Caco-2 (cell line): ENCODE measurements around the gene SMYD5. TPM values are rescaled to one million over a fixed set of nuclear protein-coding genes. Genes with fewer than 3 reads are reported as not detected.
"Not testable (repeated sequence)": the region's sequence is repeated elsewhere in the genome, so short reads cannot be mapped to it uniquely, and the experiment has no call there.

Experiments used
- BruUV-seq: library from RNA; stranded (reverse); fragments of 400-500 nt; replicated peaks from 2 replicates; lab custom pipeline; 2021; lab: Mats Ljungman, UMichigan
- CTCF ChIA-PET: fragments of 300-600 bp; sonication (Branson Sonifier 250); formaldehyde crosslinking; loops from one replicate; lab custom pipeline; 2022; ENCODE audit warnings: antibody characterized with exemption; lab: Charles Lee
- POLR2A ChIA-PET: fragments of 300-600 bp; sonication (Branson Sonifier 250); formaldehyde crosslinking; loops from one replicate; lab custom pipeline; 2022; ENCODE audit warnings: antibody characterized with exemption; lab: Charles Lee
- DNase-seq, 2 experiments: peaks; one replicate each; pipeline versions ENCODE4 v3.0.0 to v3.0.0-alpha.2; 2020 to 2022
- H3K27me3 ChIP-seq: replicated peaks from 2 replicates; pipeline ENCODE4 v1.6.0; 2011; ENCODE audit warnings: low read length; ENCODE audit not compliant: control insufficient read depth, insufficient read depth
- H3K36me3 ChIP-seq: 2 replicates; pipeline ENCODE4 v1.5.1; 2011; ENCODE audit warnings: low read length; ENCODE audit not compliant: control insufficient read depth, insufficient read depth
- H3K4me1 ChIP-seq: fragments of 250-450 bp; sonication (Bioruptor Pico); 2 replicates; pipeline ENCODE4 v1.5.1; 2020; ENCODE audit warnings: mild to moderate bottlenecking
- H3K4me3 ChIP-seq: 2 replicates; pipeline ENCODE4 v1.5.1; 2011; ENCODE audit warnings: low read depth, mild to moderate bottlenecking, control low read depth, low read length
- H3K9me3 ChIP-seq: fragments of 250-450 bp; sonication (Bioruptor Pico); 2 replicates; pipeline ENCODE4 v1.5.1; 2020; ENCODE audit warnings: mild to moderate bottlenecking, moderate library complexity
- H3K27ac Mint-ChIP-seq: one replicate; pipeline ENCODE4 v1.8.0; 2022; ENCODE audit warnings: mixed read lengths; ENCODE audit not compliant: unreplicated experiment
- H3K27me3 Mint-ChIP-seq: one replicate; pipeline ENCODE4 v1.8.0; 2022; ENCODE audit warnings: mixed read lengths; ENCODE audit not compliant: insufficient read depth, unreplicated experiment
- H3K36me3 Mint-ChIP-seq: one replicate; pipeline ENCODE4 v1.8.0; 2022; ENCODE audit warnings: mild to moderate bottlenecking, mixed read lengths; ENCODE audit not compliant: insufficient read depth, unreplicated experiment
- H3K4me1 Mint-ChIP-seq: one replicate; pipeline ENCODE4 v1.8.0; 2022; ENCODE audit warnings: low read depth, mixed read lengths; ENCODE audit not compliant: unreplicated experiment
- H3K4me3 Mint-ChIP-seq: one replicate; pipeline ENCODE4 v1.8.0; 2022; ENCODE audit warnings: mild to moderate bottlenecking, moderate library complexity, mixed read lengths; ENCODE audit not compliant: unreplicated experiment
- H3K9me3 Mint-ChIP-seq: one replicate; pipeline ENCODE4 v1.8.0; 2022; ENCODE audit warnings: mixed read lengths; ENCODE audit not compliant: unreplicated experiment
- CTCF ChIP-seq, 2 experiments: fragments of 200-600 bp in 1 of 2; IDR thresholded peaks; 1 replicate in 1 of 2; 2 replicates in 1 of 2; pipeline versions ENCODE4 v1.5.1 to v1.8.0; 2011 to 2022; ENCODE audit warnings: antibody characterized with exemption in 1 of 2, control low read depth in 1 of 2, inconsistent platforms in 1 of 2, low read depth in 1 of 2, low read length in 1 of 2, mild to moderate bottlenecking in 1 of 2, moderate library complexity in 1 of 2; ENCODE audit not compliant: insufficient read depth in 1 of 2, severe bottlenecking in 1 of 2, unreplicated experiment in 1 of 2
- intact Hi-C: fragments of 100-400 bp; cut with micrococcal nuclease; formaldehyde crosslinking; loops from one replicate; pipeline ENCODE4 v1.10.0; 2022; ENCODE audit not compliant: unreplicated experiment
- total RNA-seq: library from RNA; stranded (reverse); gene quantifications from 2 replicates; pipeline ENCODE4 v1.2.3, GENCODE V29; 2022

The SMYD5 gene
- total RNA-seq, 1 experiment from 2014 or later, result 65.8 TPM

- H3K4me3 Mint-ChIP-seq, result no peak overlapping the region
- no peaks in the 10 kb centered on the region for H3K36me3 Mint-ChIP-seq
- DNase-seq, result no peak
- ChIA-PET POLR2A (no interaction called here), CTCF (interaction anchor here (0.6 to 0.9 kb wide), 2 partner anchors 25 to 254 kb away, joined by 3 to 7 read pairs; no protein-coding TSS in a partner anchor)
- H3K36me3 ChIP-seq, result no peaks in the 10 kb centered on the region
- H3K4me1 ChIP-seq, result peaks cover 19% of the 10 kb centered on the region
- BruUV-seq, result no TSS peak
- intact Hi-C loops, result no loop called here
- TF ChIP-seq CTCF (IDR thresholded peaks at IDR 0.05; ENCODE audit: insufficient read depth in 1 of 2, low read depth in 1 of 2, low read length in 1 of 2, severe bottlenecking in 1 of 2, unreplicated experiment in 1 of 2), result no peak
- no peaks in the 10 kb centered on the region for H3K9me3 ChIP-seq
- no peak overlapping the region for H3K27ac Mint-ChIP-seq
- peaks cover 19% of the 10 kb centered on the region for H3K4me1 Mint-ChIP-seq
- no peak overlapping the region for H3K4me3 ChIP-seq
- H3K27me3 ChIP-seq, result no peaks in the 10 kb centered on the region
- no peaks in the 10 kb centered on the region for H3K27me3 Mint-ChIP-seq
- no peaks in the 10 kb centered on the region for H3K9me3 Mint-ChIP-seq
These were observed 26.5 kb upstream of the SMYD5 start for GRCh38 chr2:73187549-73187948.

GRCh38 chr2:73197579-73197978 is 16.5 kb upstream of the SMYD5 start:
- intact Hi-C loops, result no loop called here
- no peaks in the 10 kb centered on the region for H3K9me3 Mint-ChIP-seq
- CTCF ChIA-PET, result no interaction called here
- H3K27ac Mint-ChIP-seq, result no peak overlapping the region
- POLR2A ChIA-PET, result no interaction called here
- no peak overlapping the region for H3K4me3 ChIP-seq
- no peaks in the 10 kb centered on the region for H3K4me1 Mint-ChIP-seq
- H3K4me1 ChIP-seq, result peaks cover 6% of the 10 kb centered on the region
- no peaks in the 10 kb centered on the region for H3K36me3 Mint-ChIP-seq
- TF ChIP-seq CTCF (IDR thresholded peaks at IDR 0.05; ENCODE audit: insufficient read depth in 1 of 2, low read depth in 1 of 2, low read length in 1 of 2, severe bottlenecking in 1 of 2, unreplicated experiment in 1 of 2), result no peak
- BruUV-seq, result no TSS peak
- no peak overlapping the region for H3K4me3 Mint-ChIP-seq
- no peaks in the 10 kb centered on the region for H3K27me3 ChIP-seq
- no peaks in the 10 kb centered on the region for H3K36me3 ChIP-seq
- no peak for DNase-seq
- H3K9me3 ChIP-seq, result no peaks in the 10 kb centered on the region
- H3K27me3 Mint-ChIP-seq, result no peaks in the 10 kb centered on the region

GRCh38 chr2:73200281-73200680 is 13.8 kb upstream of the SMYD5 start:
- intact Hi-C loops, H3K27me3 ChIP-seq, H3K4me1 Mint-ChIP-seq, H3K36me3 ChIP-seq, DNase-seq, H3K36me3 Mint-ChIP-seq, H3K4me3 ChIP-seq, H3K4me1 ChIP-seq, H3K9me3 ChIP-seq, H3K27me3 Mint-ChIP-seq, POLR2A ChIA-PET, H3K9me3 Mint-ChIP-seq, H3K27ac Mint-ChIP-seq, H3K4me3 Mint-ChIP-seq, BruUV-seq: not testable (repeated sequence)
- CTCF ChIA-PET, result interaction anchor here (1.4 kb wide), 1 partner anchor 12 kb away, joined by 3 read pairs; no protein-coding TSS in a partner anchor
